H9 (cell line): ENCODE data around the gene WHRN. TPM values are rescaled to one million over a fixed set of nuclear protein-coding genes. Genes with fewer than 3 reads are reported as not detected.

Source experiments
- DNase-seq: peaks from one replicate; pipeline ENCODE4 v3.0.0-alpha.2; 2017
- H2AFZ ChIP-seq: one replicate; pipeline ENCODE4 v1.6.1; 2013; ENCODE audit warnings: mild to moderate bottlenecking, low read length, control low read depth, moderate library complexity
- H2AK5ac ChIP-seq: 2 replicates; pipeline ENCODE4 v1.6.1; 2013; ENCODE audit warnings: low read length, control low read depth, mixed read lengths; ENCODE audit not compliant: insufficient read length
- H2BK120ac ChIP-seq: one replicate; pipeline ENCODE4 v1.6.1; 2013; ENCODE audit warnings: low read depth, mild to moderate bottlenecking, low read length, control low read depth, inconsistent platforms; ENCODE audit not compliant: poor library complexity, severe bottlenecking
- H2BK12ac ChIP-seq: 2 replicates; pipeline ENCODE4 v1.6.1; 2013; ENCODE audit warnings: low read length, control low read depth, mixed read lengths, low read depth; ENCODE audit not compliant: insufficient read length
- H2BK15ac ChIP-seq: 2 replicates; pipeline ENCODE4 v1.6.1; 2013; ENCODE audit warnings: low read depth, low read length, control low read depth
- H2BK20ac ChIP-seq: one replicate; pipeline ENCODE4 v1.6.1; 2013; ENCODE audit warnings: low read depth, mild to moderate bottlenecking, low read length, control low read depth, inconsistent platforms; ENCODE audit not compliant: poor library complexity, severe bottlenecking
- H2BK5ac ChIP-seq: 2 replicates; pipeline ENCODE4 v1.6.1; 2013; ENCODE audit warnings: low read length, control low read depth, mixed read lengths; ENCODE audit not compliant: insufficient read length
- H3K14ac ChIP-seq: 2 replicates; pipeline ENCODE4 v1.6.1; 2013; ENCODE audit warnings: low read length, control low read depth; ENCODE audit not compliant: insufficient read depth
- H3K18ac ChIP-seq: 2 replicates; pipeline ENCODE4 v1.6.1; 2013; ENCODE audit warnings: low read depth, mild to moderate bottlenecking, mixed read lengths, low read length, control low read depth; ENCODE audit not compliant: insufficient read length
- H3K23ac ChIP-seq: 2 replicates; pipeline ENCODE4 v1.6.1; 2013; ENCODE audit warnings: low read length, control low read depth, mixed read lengths, low read depth; ENCODE audit not compliant: insufficient read length
- H3K23me2 ChIP-seq: 2 replicates; pipeline ENCODE4 v1.6.1; 2013; ENCODE audit warnings: low read depth, mild to moderate bottlenecking, mixed read lengths, low read length, control low read depth; ENCODE audit not compliant: insufficient read length, poor library complexity, severe bottlenecking
- H3K27ac ChIP-seq: 2 replicates; pipeline ENCODE4 v1.5.1; 2013; ENCODE audit warnings: low read length, control low read depth, mixed read lengths, low read depth; ENCODE audit not compliant: insufficient read length
- H3K27me3 ChIP-seq: 2 replicates; pipeline ENCODE4 v1.6.1; 2013; ENCODE audit warnings: low read length, control low read depth, inconsistent platforms; ENCODE audit not compliant: insufficient read depth
- H3K4ac ChIP-seq: 2 replicates; pipeline ENCODE4 v1.6.1; 2013; ENCODE audit warnings: low read depth, mild to moderate bottlenecking, control low read depth, inconsistent platforms, low read length, moderate library complexity
- H3K4me1 ChIP-seq: 2 replicates; pipeline ENCODE4 v1.6.1; 2013; ENCODE audit warnings: low read length, control low read depth, inconsistent platforms; ENCODE audit not compliant: insufficient read depth
- H3K4me2 ChIP-seq: 2 replicates; pipeline ENCODE4 v1.6.1; 2013; ENCODE audit warnings: low read length, control low read depth, mixed read lengths; ENCODE audit not compliant: insufficient read length, insufficient read depth
- H3K56ac ChIP-seq: 2 replicates; pipeline ENCODE4 v1.6.1; 2013; ENCODE audit warnings: low read depth, mild to moderate bottlenecking, mixed read lengths, low read length, control low read depth; ENCODE audit not compliant: insufficient read length
- H3K79me1 ChIP-seq: 2 replicates; pipeline ENCODE4 v1.6.1; 2013; ENCODE audit warnings: low read depth, mild to moderate bottlenecking, moderate library complexity, low read length, control low read depth, inconsistent platforms; ENCODE audit not compliant: insufficient read depth, poor library complexity, severe bottlenecking
- H3K79me2 ChIP-seq: 2 replicates; pipeline ENCODE4 v1.6.1; 2013; ENCODE audit warnings: low read length, control low read depth, inconsistent platforms; ENCODE audit not compliant: insufficient read depth
- H3K9ac ChIP-seq: 2 replicates; pipeline ENCODE4 v1.6.1; 2013; ENCODE audit warnings: low read length, control low read depth, mixed read lengths; ENCODE audit not compliant: insufficient read length; ENCODE audit errors: extremely low read depth
- H3K9me3 ChIP-seq: one replicate; pipeline ENCODE4 v1.6.1; 2013; ENCODE audit warnings: low read depth, low read length, inconsistent platforms; ENCODE audit not compliant: control insufficient read depth
- H3T11ph ChIP-seq: one replicate; pipeline ENCODE4 v1.6.1; 2013; ENCODE audit warnings: mild to moderate bottlenecking, low read length, control low read depth, inconsistent platforms
- H4K20me1 ChIP-seq: one replicate; pipeline ENCODE4 v1.6.1; 2013; ENCODE audit not compliant: control insufficient read depth, insufficient read length, insufficient read depth
- H4K5ac ChIP-seq: 2 replicates; pipeline ENCODE4 v1.6.1; 2013; ENCODE audit warnings: low read depth, mild to moderate bottlenecking, mixed read lengths, low read length, control low read depth; ENCODE audit not compliant: insufficient read length
- H4K8ac ChIP-seq: replicated peaks from 2 replicates; pipeline ENCODE4 v1.6.1; 2013; ENCODE audit warnings: low read length, control low read depth, mixed read lengths, low read depth; ENCODE audit not compliant: insufficient read length
- H4K91ac ChIP-seq: 2 replicates; pipeline ENCODE4 v1.6.1; 2013; ENCODE audit warnings: low read depth, mild to moderate bottlenecking, moderate library complexity, mixed read lengths, low read length, control low read depth; ENCODE audit not compliant: insufficient read length
- H3K27ac Mint-ChIP-seq, 3 experiments: 2 replicates in 2 of 3; 3 replicates in 1 of 3; pipeline ENCODE4 v1.8.0; 2020 to 2021; ENCODE audit warnings: mixed read lengths in 3 of 3, mild to moderate bottlenecking in 1 of 3, moderate library complexity in 1 of 3
- H3K27me3 Mint-ChIP-seq: 2 replicates; pipeline ENCODE4 v1.8.0; 2021; ENCODE audit warnings: low read depth, mild to moderate bottlenecking, moderate library complexity, mixed read lengths
- H3K36me3 Mint-ChIP-seq, 3 experiments: 2 replicates in 2 of 3; 3 replicates in 1 of 3; pipeline ENCODE4 v1.8.0; 2020 to 2021; ENCODE audit warnings: low read depth in 3 of 3, mixed read lengths in 3 of 3; ENCODE audit not compliant: insufficient read depth in 1 of 3
- H3K4me1 Mint-ChIP-seq, 2 experiments: 2 replicates each; pipeline ENCODE4 v1.8.0; 2020; ENCODE audit warnings: mixed read lengths in 2 of 2
- H3K4me3 Mint-ChIP-seq, 2 experiments: 2 replicates in 1 of 2; 3 replicates in 1 of 2; pipeline ENCODE4 v1.8.0; 2020 to 2021; ENCODE audit warnings: mild to moderate bottlenecking in 2 of 2, mixed read lengths in 2 of 2, moderate library complexity in 1 of 2
- H3K9me3 Mint-ChIP-seq, 2 experiments: 2 replicates in 1 of 2; 3 replicates in 1 of 2; pipeline ENCODE4 v1.8.0; 2020; ENCODE audit warnings: mild to moderate bottlenecking in 2 of 2, mixed read lengths in 2 of 2, moderate library complexity in 1 of 2
- WGBS: extraction: QIAGEN DNeasy Blood & Tissue Kit; methylation state at CpG from one replicate; pipeline ENCODE4 v1.1.7; 2013; ENCODE audit warnings: missing lambda C conversion rate, low lambda C conversion rate, mixed read lengths; ENCODE audit not compliant: insufficient read length; ENCODE audit errors: extremely low coverage; 5-methylcytosine and 5-hydroxymethylcytosine counted together
- total RNA-seq: library from RNA; stranded (reverse); gene quantifications from 2 replicates; pipeline ENCODE4 v1.2.1, GENCODE V29; 2021
- TF ChIP-seq, protein P1 (sequence below): fragments of 200-600 bp; sonication (generic); conservative IDR thresholded peaks from 3 replicates; pipeline ENCODE4 v1.8.0; 2021; ENCODE audit warnings: antibody characterized with exemption, mild to moderate bottlenecking

WHRN gene
- total RNA-seq, 1 experiment from 2014 or later = 2.2 TPM

DNA sequence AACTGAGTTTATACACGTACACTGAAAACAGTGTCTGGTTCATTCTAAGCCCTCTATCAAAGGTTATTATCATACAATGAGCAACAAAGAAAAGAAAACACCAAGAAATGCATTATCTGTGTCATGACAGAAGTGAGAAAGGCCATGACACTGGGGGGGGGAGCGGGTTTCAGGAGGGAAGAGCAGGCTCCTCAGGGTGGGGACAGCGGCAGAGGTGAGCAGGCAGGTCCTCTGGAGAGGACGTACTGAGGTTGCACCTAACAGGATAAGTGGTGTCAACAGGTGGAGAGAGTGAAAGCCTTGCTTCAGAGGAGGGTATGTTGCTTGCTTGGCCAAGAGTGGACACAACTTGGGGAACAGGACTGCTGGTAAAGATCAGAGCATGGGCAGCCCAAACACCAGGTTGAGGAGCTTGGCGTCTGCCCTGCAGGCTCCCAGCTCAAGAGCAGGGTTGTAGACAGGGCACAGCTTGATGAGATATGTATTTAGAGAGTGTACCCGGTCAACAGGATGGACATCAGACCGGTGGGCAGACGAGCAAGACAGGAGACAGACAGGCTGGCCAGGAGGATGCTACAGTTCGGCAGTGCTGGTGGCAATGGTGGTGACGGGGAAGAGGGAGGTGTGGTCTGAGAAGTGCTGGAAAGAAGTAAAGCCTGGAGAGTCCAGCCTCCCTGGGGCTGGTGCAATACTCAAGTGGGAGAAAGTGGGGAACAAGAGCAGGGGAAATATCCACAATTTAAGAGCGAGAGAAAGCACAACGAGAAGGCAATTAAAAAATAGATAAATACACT is 10.3 kb downstream of the WHRN start:
- H3K27me3 ChIP-seq = no peaks in the 10 kb centered on the region
- DNase-seq = no peak
- no peak overlapping the region for H3K4me2 ChIP-seq
- Mint-ChIP-seq H3K4me3 (no peak overlapping the region; a peak in 1 of 5 replicates), H3K36me3 (no peaks in the 10 kb centered on the region), H3K9me3 (no peaks in the 10 kb centered on the region), H3K4me1 (peaks cover 6 to 15% of the 10 kb centered on the region in 2 experiments), H3K27ac (no peak overlapping the region), H3K27me3 (peaks cover 16% of the 10 kb centered on the region)
- H3K4ac ChIP-seq = no peak overlapping the region
- WGBS = no CpG with 5 or more reads among the region's 12 CpGs
- no peak overlapping the region for H3K18ac ChIP-seq
- H2AK5ac ChIP-seq = no peak overlapping the region
- no peaks in the 10 kb centered on the region for H3K23me2 ChIP-seq
- no peak overlapping the region for H2BK120ac ChIP-seq
- no peak overlapping the region for H3K56ac ChIP-seq
- H4K8ac ChIP-seq = no peak overlapping the region
- no peak overlapping the region for H2BK20ac ChIP-seq
- TF ChIP-seq, protein P1, sequence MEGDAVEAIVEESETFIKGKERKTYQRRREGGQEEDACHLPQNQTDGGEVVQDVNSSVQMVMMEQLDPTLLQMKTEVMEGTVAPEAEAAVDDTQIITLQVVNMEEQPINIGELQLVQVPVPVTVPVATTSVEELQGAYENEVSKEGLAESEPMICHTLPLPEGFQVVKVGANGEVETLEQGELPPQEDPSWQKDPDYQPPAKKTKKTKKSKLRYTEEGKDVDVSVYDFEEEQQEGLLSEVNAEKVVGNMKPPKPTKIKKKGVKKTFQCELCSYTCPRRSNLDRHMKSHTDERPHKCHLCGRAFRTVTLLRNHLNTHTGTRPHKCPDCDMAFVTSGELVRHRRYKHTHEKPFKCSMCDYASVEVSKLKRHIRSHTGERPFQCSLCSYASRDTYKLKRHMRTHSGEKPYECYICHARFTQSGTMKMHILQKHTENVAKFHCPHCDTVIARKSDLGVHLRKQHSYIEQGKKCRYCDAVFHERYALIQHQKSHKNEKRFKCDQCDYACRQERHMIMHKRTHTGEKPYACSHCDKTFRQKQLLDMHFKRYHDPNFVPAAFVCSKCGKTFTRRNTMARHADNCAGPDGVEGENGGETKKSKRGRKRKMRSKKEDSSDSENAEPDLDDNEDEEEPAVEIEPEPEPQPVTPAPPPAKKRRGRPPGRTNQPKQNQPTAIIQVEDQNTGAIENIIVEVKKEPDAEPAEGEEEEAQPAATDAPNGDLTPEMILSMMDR = no peak
- no peak overlapping the region for H2BK12ac ChIP-seq
- no peak overlapping the region for H3K9ac ChIP-seq
- no peaks in the 10 kb centered on the region for H3K79me1 ChIP-seq
- no peaks in the 10 kb centered on the region for H3K9me3 ChIP-seq
- H2BK5ac ChIP-seq = no peak overlapping the region
- H3T11ph ChIP-seq = no peak overlapping the region
- H3K23ac ChIP-seq = no peak overlapping the region
- no peak overlapping the region for H4K5ac ChIP-seq
- H4K20me1 ChIP-seq = no peaks in the 10 kb centered on the region
- H4K91ac ChIP-seq = no peak overlapping the region
- no peak overlapping the region for H3K27ac ChIP-seq
- no peaks in the 10 kb centered on the region for H3K79me2 ChIP-seq
- no peak overlapping the region for H2AFZ ChIP-seq
- no peak overlapping the region for H2BK15ac ChIP-seq
- H3K4me1 ChIP-seq = no peaks in the 10 kb centered on the region
- no peak overlapping the region for H3K14ac ChIP-seq
